ENCODE results near the gene NSG1. TPM values are rescaled to one million over a fixed set of nuclear protein-coding genes. Genes with fewer than 3 reads are reported as not detected.

Gene NSG1
- total RNA-seq, 2 experiments from 2014 or later = 4.1 to 5.3 TPM

GRCh38 chr4:4422856-4423499, 36.1 kb downstream of the NSG1 start:
- ATAC-seq (no peak), DNase-seq (no peak)
- POLR2A ChIA-PET = no interaction called here
- H3K4me3 Mint-ChIP-seq = no peak overlapping the region
- no peak overlapping the region for H3K27ac Mint-ChIP-seq
- H3K27me3 Mint-ChIP-seq = no peaks in the 10 kb centered on the region
- peaks cover 21% of the 10 kb centered on the region for H3K4me1 Mint-ChIP-seq
- CTCF ChIA-PET = no interaction called here
- H3K36me3 Mint-ChIP-seq (ENCODE audit: low read depth) = peaks cover 25% of the 10 kb centered on the region
- H3K9me3 Mint-ChIP-seq (ENCODE audit: low read depth) = no peaks in the 10 kb centered on the region
- intact Hi-C loops (cut with DNase I, micrococcal nuclease) = no loop called here

GRCh38 chr4:4423706-4424498, 37.0 kb downstream of the NSG1 start:
- intact Hi-C loops (cut with DNase I, micrococcal nuclease) = no loop called here
- Mint-ChIP-seq H3K36me3 (ENCODE audit: low read depth) (peaks cover 19% of the 10 kb centered on the region), H3K9me3 (ENCODE audit: low read depth) (no peaks in the 10 kb centered on the region), H3K27me3 (no peaks in the 10 kb centered on the region), H3K27ac (no peak overlapping the region), H3K4me3 (no peak overlapping the region), H3K4me1 (peaks cover 12% of the 10 kb centered on the region)
- DNase-seq (no peak), ATAC-seq (no peak)
- ChIA-PET CTCF (interaction anchor here (0.6 to 1.0 kb wide), 2 partner anchors 11 to 39 kb away, joined by 3 to 5 read pairs; no protein-coding TSS in a partner anchor), POLR2A (no interaction called here)

- DNase-seq = no peak
- Mint-ChIP-seq H3K4me1 (peaks cover 4% of the 10 kb centered on the region), H3K27ac (no peak overlapping the region), H3K4me3 (no peak overlapping the region), H3K36me3 (ENCODE audit: low read depth) (peaks cover 16% of the 10 kb centered on the region), H3K9me3 (ENCODE audit: low read depth) (no peaks in the 10 kb centered on the region), H3K27me3 (no peaks in the 10 kb centered on the region)
- POLR2A ChIA-PET = no interaction called here
- intact Hi-C loops (cut with DNase I, micrococcal nuclease) = no loop called here
- CTCF ChIA-PET = interaction anchor here (0.6 to 1.0 kb wide), 2 partner anchors 10 to 40 kb away, joined by 3 to 5 read pairs; no protein-coding TSS in a partner anchor
- ATAC-seq = no peak
Observed at GRCh38 chr4:4424499-4425115, 37.7 kb downstream of the NSG1 start.

- Mint-ChIP-seq H3K4me3 (no peak overlapping the region), H3K27me3 (no peaks in the 10 kb centered on the region), H3K27ac (no peak overlapping the region), H3K4me1 (peaks cover under 1% of the 10 kb centered on the region), H3K9me3 (ENCODE audit: low read depth) (no peaks in the 10 kb centered on the region), H3K36me3 (ENCODE audit: low read depth) (peaks cover 12% of the 10 kb centered on the region)
- ATAC-seq (no peak), DNase-seq (no peak)
- ChIA-PET CTCF (interaction anchor here (1.2 kb wide), 1 partner anchor 14 kb away, joined by 3 read pairs; no protein-coding TSS in a partner anchor), POLR2A (no interaction called here)
- intact Hi-C loops (cut with DNase I, micrococcal nuclease) = no loop called here
Observed at GRCh38 chr4:4425119-4425690, 38.3 kb downstream of the NSG1 start.

GRCh38 chr4:4425696-4426095, 38.8 kb downstream of the NSG1 start:
- intact Hi-C loops (cut with DNase I, micrococcal nuclease) = no loop called here
- Mint-ChIP-seq H3K9me3 (ENCODE audit: low read depth) (no peaks in the 10 kb centered on the region), H3K27me3 (no peaks in the 10 kb centered on the region), H3K4me1 (peaks cover 3% of the 10 kb centered on the region), H3K4me3 (no peak overlapping the region), H3K27ac (no peak overlapping the region), H3K36me3 (ENCODE audit: low read depth) (peaks cover 10% of the 10 kb centered on the region)
- no peak for ATAC-seq
- DNase-seq = no peak
- ChIA-PET POLR2A (no interaction called here), CTCF (interaction anchor here (1.2 kb wide), 1 partner anchor 14 kb away, joined by 3 read pairs; no protein-coding TSS in a partner anchor)

- ChIA-PET POLR2A (no interaction called here), CTCF (interaction anchor here (1.2 kb wide), 1 partner anchor 15 kb away, joined by 3 read pairs; no protein-coding TSS in a partner anchor)
- peaks cover 3% of the 10 kb centered on the region for H3K4me1 Mint-ChIP-seq
- no peak overlapping the region for H3K4me3 Mint-ChIP-seq
- intact Hi-C loops (cut with DNase I, micrococcal nuclease) = no loop called here
- H3K27ac Mint-ChIP-seq = no peak overlapping the region
- no peaks in the 10 kb centered on the region for H3K27me3 Mint-ChIP-seq
- no peak for ATAC-seq
- H3K36me3 Mint-ChIP-seq (ENCODE audit: low read depth) = peaks cover 4% of the 10 kb centered on the region
- H3K9me3 Mint-ChIP-seq (ENCODE audit: low read depth) = no peaks in the 10 kb centered on the region
- DNase-seq = no peak
Observed at GRCh38 chr4:4426511-4427120, 39.7 kb downstream of the NSG1 start.

- ChIA-PET POLR2A (no interaction called here), CTCF (no interaction called here)
- no peak for ATAC-seq
- no peak for DNase-seq
- Mint-ChIP-seq H3K4me1 (peaks cover 3% of the 10 kb centered on the region), H3K4me3 (no peak overlapping the region), H3K27me3 (no peaks in the 10 kb centered on the region), H3K9me3 (ENCODE audit: low read depth) (no peaks in the 10 kb centered on the region), H3K27ac (no peak overlapping the region), H3K36me3 (ENCODE audit: low read depth) (peaks cover 3% of the 10 kb centered on the region)
- intact Hi-C loops (cut with DNase I, micrococcal nuclease) = no loop called here
Observed at GRCh38 chr4:4427121-4427870, 40.4 kb downstream of the NSG1 start.

- H3K36me3 Mint-ChIP-seq (ENCODE audit: low read depth) = peaks cover 3% of the 10 kb centered on the region
- peaks cover 3% of the 10 kb centered on the region for H3K4me1 Mint-ChIP-seq
- no peak for ATAC-seq
- H3K4me3 Mint-ChIP-seq = no peak overlapping the region
- intact Hi-C loops (cut with DNase I, micrococcal nuclease) = no loop called here
- DNase-seq = no peak
- no peaks in the 10 kb centered on the region for H3K27me3 Mint-ChIP-seq
- CTCF ChIA-PET = interaction anchor here (0.7 to 1.6 kb wide), 2 partner anchors 9 to 168 kb away, joined by 3 to 5 read pairs; no protein-coding TSS in a partner anchor
- H3K9me3 Mint-ChIP-seq (ENCODE audit: low read depth) = no peaks in the 10 kb centered on the region
- POLR2A ChIA-PET = no interaction called here
- no peak overlapping the region for H3K27ac Mint-ChIP-seq
Observed at GRCh38 chr4:4427886-4428285, 41.0 kb downstream of the NSG1 start.

GRCh38 chr4:4428966-4429875, 42.3 kb downstream of the NSG1 start:
- ChIA-PET POLR2A (no interaction called here), CTCF (interaction anchor here (0.7 to 1.7 kb wide), 3 partner anchors 10 to 170 kb away, joined by 3 to 5 read pairs (median 4); no protein-coding TSS in a partner anchor)
- H3K9me3 Mint-ChIP-seq (ENCODE audit: low read depth) = no peaks in the 10 kb centered on the region
- H3K36me3 Mint-ChIP-seq (ENCODE audit: low read depth) = peaks cover 3% of the 10 kb centered on the region
- intact Hi-C loops (cut with DNase I, micrococcal nuclease) = no loop called here
- ATAC-seq (no peak), DNase-seq (no peak)
- H3K4me3 Mint-ChIP-seq = no peak overlapping the region
- H3K27me3 Mint-ChIP-seq = no peaks in the 10 kb centered on the region
- peaks cover 3% of the 10 kb centered on the region for H3K4me1 Mint-ChIP-seq
- no peak overlapping the region for H3K27ac Mint-ChIP-seq
